Neural progenitor cell (in vitro differentiated cells): ENCODE measurements around the gene REM2. TPM values are rescaled to one million over a fixed set of nuclear protein-coding genes. Genes with fewer than 3 reads are reported as not detected.

Experiments
- DNase-seq: peaks from one replicate; pipeline ENCODE4 v3.0.0-alpha.2; 2016; ENCODE audit warnings: low spot score
- H2AFZ ChIP-seq: fragments of 200-600 bp; sonication (generic); replicated peaks from 2 replicates; pipeline ENCODE4 v1.6.1; 2016; ENCODE audit warnings: antibody characterized with exemption
- H3F3A ChIP-seq: fragments of 200-600 bp; sonication (generic); 2 replicates; pipeline ENCODE4 v1.6.1; 2016; ENCODE audit warnings: antibody characterized with exemption, low read depth
- H3K27ac ChIP-seq: fragments of 200-600 bp; sonication (generic); 2 replicates; pipeline ENCODE4 v1.5.1; 2016; ENCODE audit warnings: mild to moderate bottlenecking
- H3K27me3 ChIP-seq: fragments of 200-600 bp; sonication (generic); 2 replicates; pipeline ENCODE4 v1.6.1; 2016; ENCODE audit warnings: mild to moderate bottlenecking, moderate library complexity
- H3K36me3 ChIP-seq: fragments of 200-600 bp; sonication (generic); 2 replicates; pipeline ENCODE4 v1.5.1; 2016
- H3K4me1 ChIP-seq: fragments of 200-600 bp; sonication (generic); 2 replicates; pipeline ENCODE4 v1.6.1; 2016; ENCODE audit warnings: mixed run types
- H3K4me2 ChIP-seq: fragments of 200-600 bp; sonication (generic); 2 replicates; pipeline ENCODE4 v1.6.1; 2016
- H3K4me3 ChIP-seq: fragments of 200-600 bp; sonication (generic); 2 replicates; pipeline ENCODE4 v1.5.1; 2016
- H3K79me2 ChIP-seq: fragments of 200-600 bp; sonication (generic); 2 replicates; pipeline ENCODE4 v1.6.1; 2016; ENCODE audit warnings: low read depth
- H3K9ac ChIP-seq: fragments of 200-600 bp; sonication (generic); 2 replicates; pipeline ENCODE4 v1.6.1; 2016
- H3K9me3 ChIP-seq: fragments of 200-600 bp; sonication (generic); 2 replicates; pipeline ENCODE4 v1.5.1; 2016; ENCODE audit warnings: low read depth
- H4K20me1 ChIP-seq: fragments of 200-600 bp; sonication (generic); 2 replicates; pipeline ENCODE4 v1.6.1; 2016; ENCODE audit warnings: low read depth
- H3K27ac Mint-ChIP-seq: 3 replicates; pipeline ENCODE4 v1.8.0; 2021; ENCODE audit warnings: mixed read lengths
- H3K27me3 Mint-ChIP-seq: 2 replicates; pipeline ENCODE4 v1.8.0; 2022; ENCODE audit warnings: low read depth, mild to moderate bottlenecking, inconsistent platforms, moderate library complexity, mixed read lengths; ENCODE audit not compliant: insufficient read depth
- H3K36me3 Mint-ChIP-seq: 3 replicates; pipeline ENCODE4 v1.8.0; 2021; ENCODE audit warnings: mixed read lengths
- H3K4me1 Mint-ChIP-seq: 3 replicates; pipeline ENCODE4 v1.8.0; 2021; ENCODE audit warnings: mixed read lengths
- H3K4me3 Mint-ChIP-seq: 3 replicates; pipeline ENCODE4 v1.8.0; 2021; ENCODE audit warnings: mild to moderate bottlenecking, moderate library complexity, mixed read lengths
- H3K9me3 Mint-ChIP-seq: 3 replicates; pipeline ENCODE4 v1.8.0; 2020; ENCODE audit warnings: mixed read lengths
- CTCF ChIP-seq: fragments of 200-600 bp; sonication (generic); IDR thresholded peaks from 2 replicates; pipeline ENCODE4 v1.5.1; 2017; ENCODE audit warnings: antibody characterized with exemption, mild to moderate bottlenecking
- EZH2 ChIP-seq: fragments of 200-600 bp; sonication (generic); IDR thresholded peaks from 2 replicates; pipeline ENCODE4 v1.6.1; 2017; ENCODE audit warnings: antibody characterized with exemption, mild to moderate bottlenecking, moderate library complexity
- EZH2phosphoT487 ChIP-seq: fragments of 200-600 bp; sonication (generic); IDR thresholded peaks from 2 replicates; pipeline ENCODE4 v1.6.1; 2017; ENCODE audit warnings: antibody characterized with exemption
- total RNA-seq: library from RNA; depleted of rRNA; stranded (reverse); fragments of >200 nt; gene quantifications from 2 replicates; pipeline ENCODE4 v1.2.3, GENCODE V29; 2015; ENCODE audit warnings: low replicate concordance

Gene REM2
- total RNA-seq, 1 donor from 2014 or later = 1.7 TPM

- peak; percentile 89 for DNase-seq
- peaks cover 21% of the 10 kb centered on the region for H3K27me3 ChIP-seq
- H2AFZ ChIP-seq = peak overlapping the region; percentile 46
- H3K9me3 ChIP-seq = no peaks in the 10 kb centered on the region
- peaks cover 46% of the 10 kb centered on the region for H3F3A ChIP-seq
- no peaks in the 10 kb centered on the region for H4K20me1 ChIP-seq
- no peaks in the 10 kb centered on the region for H3K36me3 ChIP-seq
- Mint-ChIP-seq H3K27me3 (peaks cover 9% of the 10 kb centered on the region), H3K9me3 (no peaks in the 10 kb centered on the region), H3K36me3 (peaks cover 9% of the 10 kb centered on the region), H3K27ac (peak overlapping the region; percentile 100), H3K4me3 (peak overlapping the region; percentile 97), H3K4me1 (peaks cover 53% of the 10 kb centered on the region)
- TF ChIP-seq CTCF = no peak
- TF ChIP-seq EZH2 = no peak
- TF ChIP-seq EZH2phosphoT487 = no peak
- H3K27ac ChIP-seq = no peak overlapping the region
- H3K79me2 ChIP-seq = no peaks in the 10 kb centered on the region
- peak overlapping the region; percentile 71 for H3K4me2 ChIP-seq
- peak overlapping the region; percentile 52 for H3K4me3 ChIP-seq
- H3K9ac ChIP-seq = no peak overlapping the region
- peaks cover 18% of the 10 kb centered on the region for H3K4me1 ChIP-seq
These were observed 4.4 kb downstream of the REM2 start for GRCh38 chr14:22887260-22887989.

- peaks cover 42% of the 10 kb centered on the region for H3F3A ChIP-seq
- H3K9ac ChIP-seq = no peak overlapping the region
- H3K36me3 Mint-ChIP-seq = peaks cover 9% of the 10 kb centered on the region
- H3K27me3 Mint-ChIP-seq = peaks cover 9% of the 10 kb centered on the region
- peaks cover 14% of the 10 kb centered on the region for H3K4me1 ChIP-seq
- peak overlapping the region; percentile 71 for H3K4me2 ChIP-seq
- peaks cover 21% of the 10 kb centered on the region for H3K27me3 ChIP-seq
- no peak overlapping the region for H2AFZ ChIP-seq
- no peaks in the 10 kb centered on the region for H4K20me1 ChIP-seq
- DNase-seq = no peak
- no peak overlapping the region for H3K27ac ChIP-seq
- H3K36me3 ChIP-seq = no peaks in the 10 kb centered on the region
- H3K9me3 Mint-ChIP-seq = no peaks in the 10 kb centered on the region
- no peaks in the 10 kb centered on the region for H3K79me2 ChIP-seq
- peak overlapping the region; percentile 97 for H3K4me3 Mint-ChIP-seq
- H3K4me3 ChIP-seq = peak overlapping the region; percentile 52
- no peak overlapping the region for H3K27ac Mint-ChIP-seq
- no peak for TF ChIP-seq CTCF
- TF ChIP-seq EZH2 = no peak
- no peak for TF ChIP-seq EZH2phosphoT487
- peaks cover 48% of the 10 kb centered on the region for H3K4me1 Mint-ChIP-seq
- no peaks in the 10 kb centered on the region for H3K9me3 ChIP-seq
These were observed 5.0 kb downstream of the REM2 start for GRCh38 chr14:22887990-22888378.

GRCh38 chr14:22888662-22889061, 5.6 kb downstream of the REM2 start:
- no peak for TF ChIP-seq EZH2
- TF ChIP-seq EZH2phosphoT487 = no peak
- no peak for TF ChIP-seq CTCF
- Mint-ChIP-seq H3K27me3 (peaks cover 9% of the 10 kb centered on the region), H3K4me1 (peaks cover 42% of the 10 kb centered on the region), H3K36me3 (peaks cover 9% of the 10 kb centered on the region), H3K4me3 (peak overlapping the region; percentile 97), H3K9me3 (no peaks in the 10 kb centered on the region), H3K27ac (no peak overlapping the region)
- no peak overlapping the region for H3K4me3 ChIP-seq
- peaks cover 8% of the 10 kb centered on the region for H3K4me1 ChIP-seq
- DNase-seq = no peak
- no peak overlapping the region for H3K4me2 ChIP-seq
- H4K20me1 ChIP-seq = no peaks in the 10 kb centered on the region
- H3K9ac ChIP-seq = no peak overlapping the region
- no peak overlapping the region for H2AFZ ChIP-seq
- H3K36me3 ChIP-seq = no peaks in the 10 kb centered on the region
- no peaks in the 10 kb centered on the region for H3K9me3 ChIP-seq
- no peaks in the 10 kb centered on the region for H3K79me2 ChIP-seq
- H3K27me3 ChIP-seq = peaks cover 21% of the 10 kb centered on the region
- H3F3A ChIP-seq = peaks cover 36% of the 10 kb centered on the region
- H3K27ac ChIP-seq = no peak overlapping the region
